Measurements from ENCODE around the gene PIGB. TPM values are rescaled to one million over a fixed set of nuclear protein-coding genes. Genes with fewer than 3 reads are reported as not detected.
"Not testable (repeated sequence)": the region's sequence is repeated elsewhere in the genome, so short reads cannot be mapped to it uniquely, and the experiment has no call there.

Gene PIGB
- total RNA-seq, 2 experiments from 2014 or later = 17.6 to 26.1 TPM

- peaks cover 27% of the 10 kb centered on the region for H3K36me3 Mint-ChIP-seq
- DNase-seq (no peak), ATAC-seq (ENCODE audit: low read depth) (no peak)
- POLR2A ChIA-PET = interaction anchor here (1.6 kb wide), 1 partner anchor 27 kb away, joined by 4 read pairs; no protein-coding TSS in a partner anchor
- H3K27me3 Mint-ChIP-seq = no peaks in the 10 kb centered on the region
- H3K27ac Mint-ChIP-seq = peak overlapping the region; percentile 15
- H3K4me1 Mint-ChIP-seq = peaks cover 83% of the 10 kb centered on the region
- peak overlapping the region; percentile 0 for H3K4me3 Mint-ChIP-seq
- H3K9me3 Mint-ChIP-seq = no peaks in the 10 kb centered on the region
These were observed 34.6 kb upstream of the PIGB start for GRCh38 chr15:55284426-55284825.

- peak overlapping the region; percentile 91 for H3K4me3 Mint-ChIP-seq
- H3K4me1 Mint-ChIP-seq = peaks cover 67% of the 10 kb centered on the region
- not testable (repeated sequence) for H3K9me3 Mint-ChIP-seq; DNase-seq; ATAC-seq (ENCODE audit: low read depth); H3K27me3 Mint-ChIP-seq
- H3K36me3 Mint-ChIP-seq = peaks cover 25% of the 10 kb centered on the region
- peak overlapping the region; percentile 3 for H3K27ac Mint-ChIP-seq
- POLR2A ChIA-PET = interaction anchor here (0.6 to 1.7 kb wide), 3 partner anchors 20 to 153 kb away, joined by 3 to 7 read pairs (median 3); no protein-coding TSS in a partner anchor
These were observed 32.4 kb upstream of the PIGB start for GRCh38 chr15:55286442-55287189.

GRCh38 chr15:55288006-55288717 is 30.9 kb upstream of the PIGB start:
- H3K4me1 Mint-ChIP-seq = peaks cover 51% of the 10 kb centered on the region
- H3K27ac Mint-ChIP-seq = peak overlapping the region; percentile 90
- no peaks in the 10 kb centered on the region for H3K27me3 Mint-ChIP-seq
- POLR2A ChIA-PET = interaction anchor here (0.6 to 1.7 kb wide), 3 partner anchors 11 to 21 kb away, joined by 3 to 7 read pairs (median 3); no protein-coding TSS in a partner anchor
- peak overlapping the region; percentile 91 for H3K4me3 Mint-ChIP-seq
- ATAC-seq (ENCODE audit: low read depth) (no peak), DNase-seq (no peak)
- peaks cover 25% of the 10 kb centered on the region for H3K36me3 Mint-ChIP-seq
- H3K9me3 Mint-ChIP-seq = no peaks in the 10 kb centered on the region

- POLR2A ChIA-PET = interaction anchor here (1.0 kb wide), 1 partner anchor 71 kb away, joined by 4 read pairs; no protein-coding TSS in a partner anchor
- Mint-ChIP-seq H3K36me3 (peaks cover 25% of the 10 kb centered on the region), H3K27me3 (no peaks in the 10 kb centered on the region), H3K9me3 (no peaks in the 10 kb centered on the region), H3K27ac (peak overlapping the region; percentile 90), H3K4me1 (peaks cover 44% of the 10 kb centered on the region), H3K4me3 (peak overlapping the region; percentile 91)
- DNase-seq = peak; percentile 53
- peak; percentile 39 for ATAC-seq (ENCODE audit: low read depth)
These were observed 29.8 kb upstream of the PIGB start for GRCh38 chr15:55289011-55289745.

- POLR2A ChIA-PET = interaction anchor here (1.0 to 1.5 kb wide), 2 partner anchors 72 to 73 kb away, joined by 4 to 5 read pairs; no protein-coding TSS in a partner anchor
- peak; percentile 75 for ATAC-seq (ENCODE audit: low read depth)
- Mint-ChIP-seq H3K4me1 (peaks cover 38% of the 10 kb centered on the region), H3K36me3 (peaks cover 21% of the 10 kb centered on the region), H3K9me3 (no peaks in the 10 kb centered on the region), H3K27me3 (peaks cover 1% of the 10 kb centered on the region), H3K27ac (peak within 1 kb of the TSS; percentile 90), H3K4me3 (peak within 1 kb of the TSS; percentile 91)
- DNase-seq = peak; percentile 79
These were observed 29.1 kb upstream of the PIGB start, which contains the start of gene RAB27A for GRCh38 chr15:55289746-55290527. Gene RAB27A (minus strand): TSS chr15:55289813. CDS start chr15:55234934, 54,879 bp downstream.

- Mint-ChIP-seq H3K9me3 (no peaks in the 10 kb centered on the region), H3K27me3 (peaks cover 3% of the 10 kb centered on the region), H3K36me3 (peaks cover 16% of the 10 kb centered on the region), H3K27ac (peak overlapping the region; percentile 84), H3K4me1 (peaks cover 32% of the 10 kb centered on the region), H3K4me3 (peak overlapping the region; percentile 86)
- DNase-seq = peak; percentile 86
- peak; percentile 71 for ATAC-seq (ENCODE audit: low read depth)
- POLR2A ChIA-PET = interaction anchor here (0.9 to 1.5 kb wide), 3 partner anchors 71 to 94 kb away, joined by 4 to 5 read pairs (median 4); partner anchors contain the start of gene RSL24D1
These were observed 28.4 kb upstream of the PIGB start for GRCh38 chr15:55290528-55291057.

GRCh38 chr15:55297315-55297714 is 21.7 kb upstream of the PIGB start:
- Mint-ChIP-seq H3K36me3 (no peaks in the 10 kb centered on the region), H3K4me3 (no peak overlapping the region), H3K9me3 (no peaks in the 10 kb centered on the region), H3K4me1 (peaks cover 1% of the 10 kb centered on the region), H3K27ac (no peak overlapping the region), H3K27me3 (peaks cover 5% of the 10 kb centered on the region)
- DNase-seq (no peak), ATAC-seq (ENCODE audit: low read depth) (no peak)
- POLR2A ChIA-PET = no interaction called here

GRCh38 chr15:55302801-55303200 is 16.2 kb upstream of the PIGB start:
- H3K9me3 Mint-ChIP-seq; H3K4me1 Mint-ChIP-seq; H3K27ac Mint-ChIP-seq; ATAC-seq (ENCODE audit: low read depth); H3K27me3 Mint-ChIP-seq; DNase-seq; H3K4me3 Mint-ChIP-seq; POLR2A ChIA-PET: not testable (repeated sequence)
- peaks cover 13% of the 10 kb centered on the region for H3K36me3 Mint-ChIP-seq

- H3K27ac Mint-ChIP-seq = peak overlapping the region; percentile 97
- peaks cover 25% of the 10 kb centered on the region for H3K36me3 Mint-ChIP-seq
- no peaks in the 10 kb centered on the region for H3K9me3 Mint-ChIP-seq
- DNase-seq = no peak
- no peak for ATAC-seq (ENCODE audit: low read depth)
- peak overlapping the region; percentile 99 for H3K4me3 Mint-ChIP-seq
- POLR2A ChIA-PET = interaction anchor here (1.2 to 3.1 kb wide), 7 partner anchors 9 to 925 kb away, joined by 4 to 24 read pairs (median 5); partner anchors contain the start of genes CCPG1, PIERCE2 and RSL24D1
- no peaks in the 10 kb centered on the region for H3K27me3 Mint-ChIP-seq
- peaks cover 36% of the 10 kb centered on the region for H3K4me1 Mint-ChIP-seq
These were observed 665 bp downstream of the PIGB start for GRCh38 chr15:55319537-55320237.

GRCh38 chr15:55320238-55320550 is 1.2 kb downstream of the PIGB start:
- DNase-seq = no peak
- peaks cover 32% of the 10 kb centered on the region for H3K4me1 Mint-ChIP-seq

GRCh38 chr15:55320963-55321362 is 1.9 kb downstream of the PIGB start:
- peaks cover 25% of the 10 kb centered on the region for H3K4me1 Mint-ChIP-seq
- POLR2A ChIA-PET = interaction anchor here (0.7 kb wide), 1 partner anchor 121 kb away, joined by 3 read pairs; no protein-coding TSS in a partner anchor
- peaks cover 19% of the 10 kb centered on the region for H3K36me3 Mint-ChIP-seq
- H3K9me3 Mint-ChIP-seq = no peaks in the 10 kb centered on the region
- no peak for DNase-seq
- H3K4me3 Mint-ChIP-seq = no peak overlapping the region
- H3K27ac Mint-ChIP-seq = no peak overlapping the region
- ATAC-seq (ENCODE audit: low read depth) = no peak
- H3K27me3 Mint-ChIP-seq = no peaks in the 10 kb centered on the region

More at GRCh38 chr15:55320238-55320550, 1.2 kb downstream of the PIGB start:
- POLR2A ChIA-PET = interaction anchor here (1.8 to 3.1 kb wide), 2 partner anchors 53 to 88 kb away, joined by 5 to 20 read pairs; partner anchors contain the start of genes CCPG1 and PIERCE2
- Mint-ChIP-seq H3K27me3 (no peaks in the 10 kb centered on the region), H3K27ac (peak overlapping the region; percentile 9), H3K9me3 (no peaks in the 10 kb centered on the region), H3K36me3 (peaks cover 23% of the 10 kb centered on the region), H3K4me3 (peak overlapping the region; percentile 68)
- no peak for ATAC-seq (ENCODE audit: low read depth)
